OCI-LY7 (cell line): ENCODE data around the gene AIFM3. TPM values are rescaled to one million over a fixed set of nuclear protein-coding genes. Genes with fewer than 3 reads are reported as not detected.
A peak's percentile ranks its signal among the peaks of the same experiment; 100 is the strongest.

Experiments used
- BruUV-seq: library from RNA; stranded (reverse); fragments of 400-500 nt; replicated peaks from 2 replicates; lab custom pipeline; 2021; lab: Mats Ljungman, UMichigan
- CTCF ChIA-PET: fragments of 300-600 bp; sonication (Branson Sonifier 250); formaldehyde crosslinking; loops from one replicate; lab custom pipeline; 2022; ENCODE audit warnings: antibody characterized with exemption; ENCODE audit not compliant: unreplicated experiment; lab: Charles Lee
- POLR2A ChIA-PET: fragments of 300-600 bp; sonication (Branson Sonifier 250); formaldehyde crosslinking; loops from one replicate; lab custom pipeline; 2022; ENCODE audit warnings: antibody characterized with exemption; lab: Charles Lee
- DNase-seq: peaks from one replicate; pipeline ENCODE4 v3.0.0-alpha.2; 2015; ENCODE audit warnings: low spot score
- H2AFZ ChIP-seq: fragments of 200-600 bp; sonication (generic), shearing (Covaris generic); 2 replicates; pipeline ENCODE4 v1.6.1; 2014; ENCODE audit warnings: mild to moderate bottlenecking, antibody characterized with exemption, low read length, moderate library complexity
- H3K27ac ChIP-seq: fragments of 200-600 bp; sonication (generic); 2 replicates; pipeline ENCODE4 v1.5.1; 2014; ENCODE audit warnings: mixed run types, low read depth, mild to moderate bottlenecking, moderate library complexity, low read length, inconsistent platforms; ENCODE audit not compliant: poor library complexity, severe bottlenecking
- H3K36me3 ChIP-seq: fragments of 200-600 bp; sonication (generic); 2 replicates; pipeline ENCODE4 v1.6.1; 2014; ENCODE audit warnings: mild to moderate bottlenecking, antibody characterized with exemption, low read length, moderate library complexity, mixed read lengths; ENCODE audit not compliant: insufficient read depth
- H3K4me1 ChIP-seq: fragments of 200-600 bp; sonication (generic); 2 replicates; pipeline ENCODE4 v1.5.1; 2014; ENCODE audit warnings: mild to moderate bottlenecking, low read length; ENCODE audit not compliant: insufficient read depth, poor library complexity, severe bottlenecking
- H3K4me2 ChIP-seq: fragments of 200-600 bp; sonication (generic); 2 replicates; pipeline ENCODE4 v1.6.1; 2014; ENCODE audit warnings: mild to moderate bottlenecking, low read length
- H3K4me3 ChIP-seq: fragments of 200-600 bp; sonication (generic); 2 replicates; pipeline ENCODE4 v1.5.1; 2014; ENCODE audit warnings: mild to moderate bottlenecking, low read depth, low read length; ENCODE audit not compliant: poor library complexity, severe bottlenecking
- H3K79me2 ChIP-seq: fragments of 200-600 bp; sonication (generic); 2 replicates; pipeline ENCODE4 v1.6.1; 2016; ENCODE audit warnings: low read depth, mild to moderate bottlenecking, low read length, moderate library complexity, mixed read lengths; ENCODE audit not compliant: insufficient read depth
- H3K9me2 ChIP-seq: fragments of 200-600 bp; sonication (generic); 2 replicates; pipeline ENCODE4 v1.6.1; 2016; ENCODE audit warnings: mild to moderate bottlenecking, low read length, mixed read lengths; ENCODE audit not compliant: insufficient read depth
- H3K9me3 ChIP-seq: fragments of 200-600 bp; sonication (generic); 2 replicates; pipeline ENCODE4 v1.6.1; 2014; ENCODE audit warnings: mild to moderate bottlenecking, mixed run types, low read length, mixed read lengths
- H4K20me1 ChIP-seq: fragments of 200-600 bp; sonication (generic); 2 replicates; pipeline ENCODE4 v1.6.1; 2014; ENCODE audit warnings: mild to moderate bottlenecking, antibody characterized with exemption, low read length, moderate library complexity, mixed read lengths; ENCODE audit not compliant: insufficient read depth
- CTCF ChIP-seq: fragments of 200-600 bp; sonication (generic); conservative IDR thresholded peaks from 2 replicates; pipeline ENCODE4 v1.5.1; 2014; ENCODE audit warnings: mild to moderate bottlenecking, antibody characterized with exemption, low read length, moderate library complexity, mixed read lengths
- EZH2phosphoT487 ChIP-seq: fragments of 200-600 bp; sonication (generic); IDR thresholded peaks from 2 replicates; pipeline ENCODE4 v1.6.1; 2018; ENCODE audit warnings: low read depth, borderline replicate concordance, mild to moderate bottlenecking, mixed run types, antibody characterized with exemption, low read length, moderate library complexity, mixed read lengths
- intact Hi-C: fragments of 100-400 bp; cut with micrococcal nuclease; formaldehyde crosslinking; loops from one replicate; pipeline ENCODE4 v1.10.0; 2022; ENCODE audit not compliant: unreplicated experiment
- total RNA-seq, 2 experiments: library from RNA; depleted of rRNA in 1 of 2; stranded (reverse); fragments of >200 nt in 1 of 2; shearing (Covaris generic) in 1 of 2; gene quantifications; 2 replicates each; pipeline ENCODE4 v1.2.3, GENCODE V29; 2014 to 2022

AIFM3 gene
- total RNA-seq, 2 experiments from 2014 or later = 0.47 TPM; not detected in 1

DNA sequence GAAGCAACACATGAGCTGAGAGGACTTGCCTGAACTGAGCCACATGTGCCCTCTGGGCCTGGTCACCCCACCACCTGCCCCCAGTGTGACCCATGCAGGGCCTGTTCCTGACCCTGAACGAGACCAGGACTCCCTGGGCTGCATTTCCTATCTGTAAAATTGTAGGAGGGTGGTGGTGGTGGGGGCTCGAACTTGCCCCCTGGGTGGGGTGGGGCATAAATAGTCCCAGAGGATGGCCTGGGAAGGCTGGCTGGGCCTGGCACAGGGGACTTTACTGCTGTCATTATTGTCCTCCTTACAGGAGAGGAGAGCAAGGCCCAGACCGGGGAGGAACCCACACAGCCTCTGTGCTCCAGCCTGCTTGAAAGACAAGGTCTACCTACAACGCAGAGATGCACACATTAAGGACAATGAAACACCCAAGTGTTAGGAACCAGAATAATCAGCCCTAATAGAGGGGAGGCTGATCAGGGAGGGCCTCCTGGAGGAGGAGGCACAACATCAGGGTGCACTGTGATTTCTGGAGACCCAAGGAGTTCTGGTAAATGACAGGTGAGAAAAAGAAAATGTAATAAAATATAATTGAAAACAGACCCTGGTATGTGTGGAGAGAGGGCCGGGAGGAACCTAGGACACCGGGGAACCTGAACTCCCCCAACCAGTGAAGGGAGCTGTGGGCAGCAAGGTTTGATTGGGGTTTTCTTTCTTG is 2.8 kb upstream of the AIFM3 start:
- no peak overlapping the region for H2AFZ ChIP-seq
- no peak overlapping the region for H3K4me3 ChIP-seq
- no peak overlapping the region for H3K4me2 ChIP-seq
- H3K36me3 ChIP-seq = no peaks in the 10 kb centered on the region
- no peak for DNase-seq
- BruUV-seq = no TSS peak
- H3K9me3 ChIP-seq = no peaks in the 10 kb centered on the region
- no peaks in the 10 kb centered on the region for H3K9me2 ChIP-seq
- H3K79me2 ChIP-seq = no peaks in the 10 kb centered on the region
- TF ChIP-seq EZH2phosphoT487 (0 out of 2 replicates have a peak, but pooled peaks have one; percentile 44), CTCF (no peak)
- H4K20me1 ChIP-seq = no peaks in the 10 kb centered on the region
- CTCF ChIA-PET = no interaction called here
- no peak overlapping the region for H3K27ac ChIP-seq
- H3K4me1 ChIP-seq = peaks cover 7% of the 10 kb centered on the region
- POLR2A ChIA-PET = interaction anchor here (0.6 kb wide), 1 partner anchor 221 kb away, joined by 3 read pairs; no protein-coding TSS in a partner anchor
- intact Hi-C loops = no loop called here

GRCh38 chr22:20964799-20965103 is 2.3 kb upstream of the AIFM3 start:
- intact Hi-C loops = no loop called here
- peaks cover 7% of the 10 kb centered on the region for H3K4me1 ChIP-seq
- no peak for DNase-seq

More at GRCh38 chr22:20964799-20965103, 2.3 kb upstream of the AIFM3 start:
- no peak overlapping the region for H3K4me2 ChIP-seq
- BruUV-seq = no TSS peak
- no peak overlapping the region for H2AFZ ChIP-seq
- H3K9me2 ChIP-seq = no peaks in the 10 kb centered on the region
- H3K27ac ChIP-seq = no peak overlapping the region
- no peaks in the 10 kb centered on the region for H3K36me3 ChIP-seq
- no peaks in the 10 kb centered on the region for H3K9me3 ChIP-seq
- POLR2A ChIA-PET = no interaction called here
- no peaks in the 10 kb centered on the region for H3K79me2 ChIP-seq
- no peak for TF ChIP-seq EZH2phosphoT487
- TF ChIP-seq CTCF = no peak
- H3K4me3 ChIP-seq = no peak overlapping the region
- H4K20me1 ChIP-seq = no peaks in the 10 kb centered on the region
- CTCF ChIA-PET = no interaction called here
